Adrenal gland (tissue), 5 donors: ENCODE results near the gene PKP1.

Experiments used
- CTCF ChIP-seq, 6 experiments: fragments of 450-650 bp in 4 of 6; fragments of 200-600 bp in 2 of 6; sonication (generic) in 1 of 6; IDR thresholded peaks; 1 replicate in 5 of 6; 2 replicates in 1 of 6; pipeline versions ENCODE4 v1.5.1 to v1.8.0; 2016 to 2021; ENCODE audit warnings: antibody characterized with exemption in 6 of 6, mild to moderate bottlenecking in 2 of 6, moderate library complexity in 1 of 6
- POLR2A ChIP-seq, 2 donors: fragments of 450-650 bp; IDR thresholded peaks; one replicate each; pipeline ENCODE4 v1.6.1; 2017; ENCODE audit warnings: antibody characterized with exemption in 2 of 2, mild to moderate bottlenecking in 2 of 2, moderate library complexity in 1 of 2
- donor health status: DM: no; HTN: no; CAD: no.

- TF ChIP-seq POLR2A (IDR thresholded peaks at IDR 0.05) (no peak), CTCF (IDR thresholded peaks at IDR 0.05) (no peak)
Observed at GRCh38 chr1:201360486-201360885, 77.2 kb downstream of the PKP1 start.
